ENCODE measurements around the gene CPED1.
"Not testable (repeated sequence)": the region's sequence is repeated elsewhere in the genome, so short reads cannot be mapped to it uniquely, and the experiment has no call there.

Gene CPED1

GRCh38 chr7:121160150-121161008 lies 171.9 kb downstream of the CPED1 start:
- Mint-ChIP-seq H3K4me1 (no peaks in the 10 kb centered on the region), H3K9me3 (peaks cover 7% of the 10 kb centered on the region), H3K4me3 (no peak overlapping the region), H3K27me3 (peaks cover 6% of the 10 kb centered on the region), H3K36me3 (ENCODE audit: low read depth) (no peaks in the 10 kb centered on the region), H3K27ac (no peak overlapping the region)
- ATAC-seq (no peak), DNase-seq (no peak)

- Mint-ChIP-seq H3K27me3 (no peaks in the 10 kb centered on the region), H3K27ac (no peak overlapping the region), H3K4me3 (no peak overlapping the region), H3K36me3 (ENCODE audit: low read depth) (no peaks in the 10 kb centered on the region), H3K9me3 (no peaks in the 10 kb centered on the region), H3K4me1 (no peaks in the 10 kb centered on the region)
- ATAC-seq (no peak), DNase-seq (no peak)
These were observed 175.2 kb downstream of the CPED1 start for GRCh38 chr7:121163699-121164098.

- Mint-ChIP-seq H3K4me1 (no peaks in the 10 kb centered on the region), H3K4me3 (no peak overlapping the region), H3K27ac (no peak overlapping the region), H3K9me3 (no peaks in the 10 kb centered on the region), H3K27me3 (no peaks in the 10 kb centered on the region), H3K36me3 (ENCODE audit: low read depth) (no peaks in the 10 kb centered on the region)
- no peak for DNase-seq
- no peak for ATAC-seq
These were observed 175.7 kb downstream of the CPED1 start for GRCh38 chr7:121164247-121164646.

DNA sequence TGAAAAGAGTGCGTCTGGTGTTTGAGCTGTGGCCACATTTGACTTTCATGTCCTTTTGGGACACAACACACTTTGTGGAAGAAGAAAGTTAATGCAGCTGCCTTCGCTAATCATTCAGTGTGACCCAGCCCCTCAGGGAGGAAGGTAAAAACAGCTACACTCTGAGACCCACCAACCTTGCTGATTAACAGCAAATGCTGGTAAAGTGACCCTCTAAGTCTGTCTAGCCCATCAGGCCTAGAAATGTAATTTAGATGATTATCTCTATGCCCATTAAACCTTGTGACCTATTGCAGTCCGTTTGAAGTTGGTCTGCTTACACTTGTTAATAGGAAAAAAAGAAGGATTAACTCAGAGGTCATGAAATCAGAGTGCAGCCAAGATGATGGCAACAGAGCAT lies 178.4 kb downstream of the CPED1 start:
- Mint-ChIP-seq H3K4me1 (no peaks in the 10 kb centered on the region), H3K27me3 (no peaks in the 10 kb centered on the region), H3K36me3 (ENCODE audit: low read depth) (no peaks in the 10 kb centered on the region), H3K27ac (no peak overlapping the region), H3K4me3 (no peak overlapping the region), H3K9me3 (no peaks in the 10 kb centered on the region)
- no peak for DNase-seq
- no peak for ATAC-seq

DNA sequence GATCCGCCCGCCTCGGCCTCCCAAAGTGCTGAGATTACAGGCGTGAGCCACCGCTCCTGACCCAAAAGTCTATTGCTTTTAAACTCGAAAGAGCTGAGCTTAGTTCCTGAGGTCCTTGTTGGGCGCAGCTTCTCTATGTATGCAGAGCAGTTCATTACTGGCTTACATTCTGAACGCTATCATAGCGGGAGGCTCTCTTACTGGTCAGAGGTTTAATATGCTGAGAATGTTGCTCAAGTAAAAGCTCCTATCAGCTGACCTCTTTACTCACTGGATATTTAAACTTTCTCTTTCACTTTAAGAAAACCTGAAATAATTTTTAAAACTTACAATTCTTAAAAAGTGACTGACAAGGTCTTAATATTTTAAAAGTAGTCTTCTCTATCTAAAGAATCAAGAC lies 179.5 kb downstream of the CPED1 start:
- H3K4me1 Mint-ChIP-seq: no peaks in the 10 kb centered on the region
- no peaks in the 10 kb centered on the region for H3K27me3 Mint-ChIP-seq
- no peak overlapping the region for H3K4me3 Mint-ChIP-seq
- DNase-seq: no peak
- no peak overlapping the region for H3K27ac Mint-ChIP-seq
- no peaks in the 10 kb centered on the region for H3K9me3 Mint-ChIP-seq
- no peaks in the 10 kb centered on the region for H3K36me3 Mint-ChIP-seq (ENCODE audit: low read depth)
- no peak for ATAC-seq

GRCh38 chr7:121169469-121169868 lies 181.0 kb downstream of the CPED1 start:
- no peak for ATAC-seq
- Mint-ChIP-seq H3K27me3 (peaks cover 1% of the 10 kb centered on the region), H3K9me3 (no peaks in the 10 kb centered on the region), H3K27ac (no peak overlapping the region), H3K4me3 (no peak overlapping the region), H3K4me1 (no peaks in the 10 kb centered on the region), H3K36me3 (ENCODE audit: low read depth) (no peaks in the 10 kb centered on the region)
- no peak for DNase-seq

DNA sequence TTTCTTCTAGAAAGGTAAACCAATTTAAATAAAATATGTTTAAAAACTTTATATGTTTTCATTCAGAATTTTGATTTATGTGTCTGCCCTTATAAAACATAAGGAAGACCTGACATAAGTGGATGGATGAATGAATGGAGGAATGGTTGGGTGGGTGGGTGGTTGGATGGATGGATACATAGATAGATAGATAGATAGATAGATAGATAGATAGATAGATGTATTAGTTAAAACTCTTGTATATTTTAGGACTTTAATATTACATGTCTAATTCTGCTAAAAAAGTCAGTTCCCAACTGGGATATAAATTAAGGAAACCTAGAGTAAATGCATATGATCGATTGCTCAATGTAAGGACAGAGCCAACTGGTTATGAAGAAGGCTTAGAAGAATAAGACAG lies 184.0 kb downstream of the CPED1 start:
- Mint-ChIP-seq H3K27ac (no peak overlapping the region), H3K27me3 (peaks cover 3% of the 10 kb centered on the region), H3K9me3 (no peaks in the 10 kb centered on the region), H3K36me3 (ENCODE audit: low read depth) (no peaks in the 10 kb centered on the region), H3K4me3 (no peak overlapping the region), H3K4me1 (no peaks in the 10 kb centered on the region)
- DNase-seq (no peak), ATAC-seq (no peak)

GRCh38 chr7:121175826-121176225 lies 187.3 kb downstream of the CPED1 start:
- peaks cover 3% of the 10 kb centered on the region for H3K27me3 Mint-ChIP-seq
- DNase-seq (no peak), ATAC-seq (no peak)
- no peak overlapping the region for H3K4me3 Mint-ChIP-seq
- H3K27ac Mint-ChIP-seq: no peak overlapping the region
- no peaks in the 10 kb centered on the region for H3K36me3 Mint-ChIP-seq (ENCODE audit: low read depth)
- H3K9me3 Mint-ChIP-seq: no peaks in the 10 kb centered on the region
- peaks cover 13% of the 10 kb centered on the region for H3K4me1 Mint-ChIP-seq

DNA sequence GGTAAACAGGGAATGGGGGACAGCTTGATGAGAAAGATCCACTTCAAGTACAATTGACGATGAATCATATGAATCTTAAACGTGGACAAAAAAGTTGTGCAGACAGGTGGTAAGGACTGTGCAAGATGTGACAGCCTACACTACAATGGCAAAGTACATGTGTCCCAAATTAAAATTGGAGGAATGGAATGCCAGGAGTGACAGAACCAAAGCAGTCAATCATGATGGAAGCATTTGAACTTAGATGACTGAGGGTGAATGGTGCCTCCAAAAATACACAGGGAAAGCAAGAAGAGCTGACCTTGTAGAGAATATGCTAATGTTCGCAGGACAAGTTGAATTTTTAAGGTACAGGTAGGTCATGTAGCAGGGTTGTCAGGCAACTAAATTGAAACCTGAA lies 189.9 kb downstream of the CPED1 start:
- H3K27me3 Mint-ChIP-seq: peaks cover 5% of the 10 kb centered on the region

GRCh38 chr7:121178869-121179497 lies 190.5 kb downstream of the CPED1 start:
- Mint-ChIP-seq H3K9me3 (no peaks in the 10 kb centered on the region), H3K4me1 (peaks cover 13% of the 10 kb centered on the region), H3K36me3 (ENCODE audit: low read depth) (no peaks in the 10 kb centered on the region), H3K27me3 (peaks cover 4% of the 10 kb centered on the region), H3K4me3 (no peak overlapping the region), H3K27ac (peak overlapping the region; percentile 53)
- DNase-seq (no peak), ATAC-seq (peak; percentile 63)

More for the DNA sequence above, 189.9 kb downstream of the CPED1 start:
- DNase-seq (no peak), ATAC-seq (no peak)
- no peak overlapping the region for H3K4me3 Mint-ChIP-seq
- peaks cover 13% of the 10 kb centered on the region for H3K4me1 Mint-ChIP-seq
- peak overlapping the region; percentile 12 for H3K27ac Mint-ChIP-seq
- no peaks in the 10 kb centered on the region for H3K9me3 Mint-ChIP-seq
- H3K36me3 Mint-ChIP-seq (ENCODE audit: low read depth): no peaks in the 10 kb centered on the region

- ATAC-seq: peak; percentile 15
- Mint-ChIP-seq H3K36me3 (ENCODE audit: low read depth) (no peaks in the 10 kb centered on the region), H3K9me3 (no peaks in the 10 kb centered on the region), H3K4me1 (peaks cover 13% of the 10 kb centered on the region), H3K4me3 (no peak overlapping the region), H3K27me3 (peaks cover 4% of the 10 kb centered on the region), H3K27ac (peak overlapping the region; percentile 15)
- no peak for DNase-seq
These were observed 192.0 kb downstream of the CPED1 start for GRCh38 chr7:121180436-121181063.

DNA sequence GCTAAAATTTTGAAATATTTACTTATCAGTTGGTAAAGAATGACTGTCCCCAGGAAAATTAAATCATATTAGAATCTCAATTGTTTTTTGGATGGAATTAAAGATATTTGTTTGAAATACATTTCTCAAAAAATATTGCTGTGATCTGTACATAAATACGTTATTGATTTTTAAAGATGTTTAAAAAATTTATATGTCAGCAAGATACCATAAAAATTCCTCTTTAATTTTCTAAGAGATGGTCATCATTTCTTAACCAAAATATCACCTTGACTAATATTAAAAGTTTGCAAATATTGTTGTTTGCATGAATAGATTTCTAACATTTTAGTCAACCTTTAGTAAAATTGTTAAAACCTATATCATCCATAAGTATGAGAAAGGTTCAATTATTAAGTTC lies 192.8 kb downstream of the CPED1 start:
- H3K4me1 Mint-ChIP-seq: peaks cover 13% of the 10 kb centered on the region
- H3K4me3 Mint-ChIP-seq: no peak overlapping the region
- H3K36me3 Mint-ChIP-seq (ENCODE audit: low read depth): no peaks in the 10 kb centered on the region
- H3K9me3 Mint-ChIP-seq: no peaks in the 10 kb centered on the region
- DNase-seq: no peak
- H3K27ac Mint-ChIP-seq: no peak overlapping the region
- peaks cover 3% of the 10 kb centered on the region for H3K27me3 Mint-ChIP-seq
- ATAC-seq: no peak

GRCh38 chr7:121182281-121182680 lies 193.8 kb downstream of the CPED1 start:
- ATAC-seq: no peak

DNA sequence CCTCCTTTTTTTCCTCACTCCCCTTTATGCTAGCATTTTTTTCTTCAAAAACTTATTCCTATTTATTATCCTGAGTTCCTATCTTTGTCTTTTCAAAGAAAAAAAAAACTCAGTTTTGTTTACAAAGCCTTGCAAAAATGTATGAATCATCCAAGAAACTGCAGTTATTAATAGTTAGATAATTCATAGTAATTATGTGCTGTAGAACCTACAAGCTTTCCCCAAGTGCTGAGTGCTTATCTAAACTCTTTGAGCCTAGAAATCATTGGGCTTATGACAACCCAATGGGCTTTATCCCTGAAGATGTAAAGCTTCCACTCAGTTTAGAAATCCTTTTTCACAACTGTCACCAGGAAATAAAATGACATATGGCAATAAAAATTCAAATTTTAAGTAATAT lies 194.4 kb downstream of the CPED1 start:
- Mint-ChIP-seq H3K27me3 (peaks cover 2% of the 10 kb centered on the region), H3K27ac (no peak overlapping the region), H3K4me3 (no peak overlapping the region), H3K36me3 (ENCODE audit: low read depth) (no peaks in the 10 kb centered on the region), H3K9me3 (no peaks in the 10 kb centered on the region), H3K4me1 (peaks cover 14% of the 10 kb centered on the region)
- DNase-seq (no peak), ATAC-seq (no peak)

More at GRCh38 chr7:121182281-121182680, 193.8 kb downstream of the CPED1 start:
- Mint-ChIP-seq H3K4me3 (no peak overlapping the region), H3K36me3 (ENCODE audit: low read depth) (no peaks in the 10 kb centered on the region), H3K9me3 (no peaks in the 10 kb centered on the region), H3K27ac (peak overlapping the region; percentile 34), H3K4me1 (peaks cover 15% of the 10 kb centered on the region), H3K27me3 (peaks cover 2% of the 10 kb centered on the region)
- DNase-seq: no peak

GRCh38 chr7:121183883-121184282 lies 195.4 kb downstream of the CPED1 start:
- not testable (repeated sequence) for H3K4me1 Mint-ChIP-seq, H3K27ac Mint-ChIP-seq

More at GRCh38 chr7:121183883-121184282, 195.4 kb downstream of the CPED1 start:
- H3K36me3 Mint-ChIP-seq (ENCODE audit: low read depth); DNase-seq; H3K27me3 Mint-ChIP-seq; H3K9me3 Mint-ChIP-seq; ATAC-seq: not testable (repeated sequence)
- peak overlapping the region; percentile 21 for H3K4me3 Mint-ChIP-seq
